A673 (cell line): ENCODE measurements around the gene HOXC5. TPM values are rescaled to one million over a fixed set of nuclear protein-coding genes. Genes with fewer than 3 reads are reported as not detected.
"Not testable (repeated sequence)": the region's sequence is repeated elsewhere in the genome, so short reads cannot be mapped to it uniquely, and the experiment has no call there.

Source experiments
- BruUV-seq: library from RNA; stranded (reverse); fragments of 400-500 nt; replicated peaks from 2 replicates; lab custom pipeline; 2021; lab: Mats Ljungman, UMichigan
- CTCF ChIA-PET: fragments of 300-600 bp; sonication (Branson Sonifier 250); formaldehyde crosslinking; loops from one replicate; lab custom pipeline; 2022; ENCODE audit warnings: antibody characterized with exemption; lab: Charles Lee
- POLR2A ChIA-PET: fragments of 300-600 bp; sonication (Branson Sonifier 250); formaldehyde crosslinking; loops from one replicate; lab custom pipeline; 2022; ENCODE audit warnings: antibody characterized with exemption; ENCODE audit not compliant: low non-redundant PET; lab: Charles Lee
- DNase-seq: peaks from one replicate; pipeline ENCODE4 v3.0.0-alpha.2; 2015; ENCODE audit warnings: low spot score
- H3K27ac ChIP-seq: fragments of 200-600 bp; sonication (generic); 2 replicates; pipeline ENCODE4 v1.5.1; 2016; ENCODE audit warnings: mixed run types, low read depth, mild to moderate bottlenecking, mixed read lengths, antibody characterized with exemption, low read length; ENCODE audit not compliant: poor library complexity, severe bottlenecking
- H3K27me3 ChIP-seq: fragments of 200-600 bp; sonication (generic); replicated peaks from 2 replicates; pipeline ENCODE4 v1.6.1; 2017; ENCODE audit warnings: mixed run types, low read depth, mild to moderate bottlenecking, mixed read lengths, antibody characterized with exemption, low read length; ENCODE audit not compliant: insufficient read depth, poor library complexity
- H3K36me3 ChIP-seq: fragments of 200-600 bp; sonication (generic); 2 replicates; pipeline ENCODE4 v1.6.1; 2016; ENCODE audit warnings: mixed run types, mild to moderate bottlenecking, mixed read lengths, antibody characterized with exemption, low read length; ENCODE audit not compliant: insufficient read depth, poor library complexity, severe bottlenecking
- H3K4me1 ChIP-seq: fragments of 200-600 bp; sonication (generic); 2 replicates; pipeline ENCODE4 v1.6.1; 2017; ENCODE audit warnings: mixed run types, mild to moderate bottlenecking, mixed read lengths, antibody characterized with exemption, low read length; ENCODE audit not compliant: insufficient read depth, poor library complexity, severe bottlenecking
- H3K4me3 ChIP-seq: fragments of 200-600 bp; sonication (generic); 2 replicates; pipeline ENCODE4 v1.5.1; 2016; ENCODE audit warnings: low read depth, mixed run types, mild to moderate bottlenecking, mixed read lengths, low read length; ENCODE audit not compliant: poor library complexity, severe bottlenecking
- H3K9me3 ChIP-seq: fragments of 200-600 bp; sonication (generic); 2 replicates; pipeline ENCODE4 v1.6.1; 2016; ENCODE audit warnings: mixed run types, low read depth, mild to moderate bottlenecking, mixed read lengths, antibody characterized with exemption, low read length; ENCODE audit not compliant: poor library complexity, severe bottlenecking
- EZH2 ChIP-seq: fragments of 200-600 bp; sonication (generic); IDR thresholded peaks from 2 replicates; pipeline ENCODE4 v1.6.1; 2017; ENCODE audit warnings: borderline replicate concordance, low read depth, mild to moderate bottlenecking, mixed read lengths, antibody characterized with exemption, low read length; ENCODE audit not compliant: poor library complexity, severe bottlenecking
- intact Hi-C: fragments of 100-400 bp; cut with micrococcal nuclease; formaldehyde crosslinking; loops from one replicate; pipeline ENCODE4 v1.10.0; 2022; ENCODE audit not compliant: unreplicated experiment
- microRNA-seq: library from miRNA; unstranded; fragments of <30 nt; microRNA quantifications from one replicate; pipeline ENCODE4 v1.2.0, GENCODE V29; 2021
- total RNA-seq: library from RNA; stranded (reverse); gene quantifications from 2 replicates; pipeline ENCODE4 v1.2.3, GENCODE V29; 2021
- TF ChIP-seq, protein P1 (sequence below): fragments of 300-800, 200-600 bp; sonication (generic); conservative IDR thresholded peaks from 2 replicates; pipeline ENCODE4 v1.5.1; 2017; ENCODE audit warnings: low read depth, mild to moderate bottlenecking, antibody characterized with exemption, low read length, moderate library complexity, mixed read lengths

HOXC5 gene
- total RNA-seq, 1 experiment from 2014 or later, result 1.9 TPM

DNA sequence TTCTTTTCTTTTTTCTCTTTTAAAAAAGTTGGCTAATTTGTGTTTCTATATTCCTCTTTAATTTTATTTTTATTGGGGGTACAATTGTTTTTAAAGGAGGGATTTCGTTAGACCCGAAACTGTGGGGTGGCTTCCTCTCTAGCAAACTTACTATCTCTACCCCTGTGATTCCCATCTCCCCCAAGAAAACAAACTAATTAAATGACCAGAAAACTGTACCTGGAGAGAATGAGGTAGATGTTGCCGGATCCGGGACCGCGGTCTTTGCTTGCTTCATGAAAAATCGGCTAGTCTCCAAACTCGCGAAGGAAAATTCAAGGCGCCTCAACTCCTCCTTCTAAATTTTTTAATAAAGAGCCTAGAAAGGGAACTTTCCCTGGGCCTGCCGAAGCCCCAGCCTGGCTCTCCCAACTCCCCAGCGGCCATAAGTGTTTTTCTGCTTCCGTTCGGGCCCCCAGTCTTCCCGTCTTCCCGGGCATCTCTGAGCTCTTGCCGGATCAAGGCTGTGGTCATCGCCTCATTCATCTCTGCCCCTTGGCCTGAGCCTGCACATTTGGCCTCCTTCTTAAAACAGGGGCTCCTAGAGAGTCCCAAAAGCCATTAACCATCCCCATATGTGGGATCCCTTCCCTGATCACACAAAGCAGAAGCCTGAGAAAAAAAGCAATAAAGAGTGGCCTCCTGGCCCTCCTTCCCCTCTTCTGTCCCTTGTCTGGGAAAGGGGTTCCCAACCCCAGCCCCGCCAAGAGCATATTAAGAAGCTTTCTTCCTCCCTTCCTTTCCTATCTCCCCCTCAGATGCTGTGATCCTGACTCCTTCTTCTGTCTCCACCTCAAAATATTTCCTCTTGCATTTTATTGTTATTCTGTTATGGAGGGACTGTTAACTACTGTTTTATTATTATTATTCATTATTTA is 47.4 kb downstream of the HOXC5 start:
- POLR2A ChIA-PET, BruUV-seq, H3K27ac ChIP-seq, CTCF ChIA-PET, H3K4me1 ChIP-seq, H3K9me3 ChIP-seq, intact Hi-C loops, H3K4me3 ChIP-seq, H3K27me3 ChIP-seq, DNase-seq, H3K36me3 ChIP-seq: not testable (repeated sequence)

DNA sequence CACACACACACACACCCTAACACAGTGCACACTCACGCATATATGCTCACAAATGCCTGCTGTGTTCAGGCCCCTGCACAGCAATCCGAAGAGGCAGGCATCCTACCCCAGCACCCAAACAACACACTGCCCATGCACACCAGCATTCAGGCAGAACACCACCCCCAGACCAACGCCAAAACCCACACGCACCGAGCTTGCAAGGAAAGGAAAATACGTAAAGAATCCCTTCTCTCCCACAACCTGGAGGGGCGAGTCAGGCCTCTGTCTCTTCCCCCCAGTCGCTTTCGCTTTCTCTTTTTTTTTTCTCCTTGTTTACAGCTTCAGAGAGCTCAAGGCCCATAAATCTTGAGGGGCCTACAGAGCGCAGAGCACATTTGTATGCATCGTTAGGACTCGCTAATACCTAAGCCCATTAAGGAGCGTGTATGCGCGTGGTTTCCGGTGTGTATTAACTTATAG is 48.2 kb downstream of the HOXC5 start:
- H3K27me3 ChIP-seq, H3K4me1 ChIP-seq, POLR2A ChIA-PET: not testable (repeated sequence)

DNA sequence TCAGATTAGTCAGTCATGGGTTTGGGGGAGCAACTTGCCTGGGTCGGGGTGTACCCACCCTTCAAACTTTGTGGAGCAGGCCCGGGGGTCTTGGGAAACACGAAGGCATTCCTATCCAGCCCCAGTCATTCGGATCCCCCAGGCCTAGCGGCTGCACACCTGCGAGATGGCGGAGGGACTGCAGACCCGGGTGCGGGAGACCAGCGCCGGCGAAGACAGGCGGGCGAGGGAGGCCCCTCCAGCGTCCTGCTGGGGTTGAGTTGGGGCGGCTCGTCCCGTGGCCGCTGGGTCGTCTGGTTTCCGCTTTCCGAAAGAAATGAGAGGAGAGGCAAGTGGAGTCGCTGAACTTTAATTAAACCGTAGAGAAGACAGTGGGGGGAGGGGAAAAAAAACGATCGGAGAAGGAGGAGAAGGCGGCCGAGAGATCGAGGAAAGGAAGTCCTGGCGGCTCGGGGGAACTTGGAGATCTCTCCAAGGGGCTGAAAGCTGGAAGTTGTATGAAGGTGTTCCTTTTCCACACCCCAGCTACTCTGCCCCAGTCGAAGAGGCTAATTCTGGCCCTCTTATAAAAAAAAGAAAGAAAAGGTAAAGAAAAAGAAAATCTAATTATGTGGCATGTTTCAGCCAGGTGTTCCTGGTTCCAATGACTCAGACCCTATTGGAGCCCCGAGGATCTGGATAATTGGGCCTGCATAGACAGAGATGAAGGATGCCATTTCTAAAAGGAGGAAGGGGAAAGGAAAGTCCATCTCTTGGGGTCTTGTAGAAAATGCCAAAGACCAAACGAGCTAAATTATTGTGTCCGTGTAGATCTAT is 48.9 kb downstream of the HOXC5 start:
- DNase-seq, result peak; percentile 42
- H3K4me3 ChIP-seq, result peak overlapping the region; percentile 35
- H3K9me3 ChIP-seq, CTCF ChIA-PET, intact Hi-C loops, H3K27ac ChIP-seq, H3K4me1 ChIP-seq, H3K36me3 ChIP-seq, BruUV-seq, POLR2A ChIA-PET, H3K27me3 ChIP-seq: not testable (repeated sequence)

More for the DNA sequence above, 48.2 kb downstream of the HOXC5 start:
- CTCF ChIA-PET, BruUV-seq, H3K36me3 ChIP-seq, H3K27ac ChIP-seq, H3K9me3 ChIP-seq, intact Hi-C loops: not testable (repeated sequence)
- H3K4me3 ChIP-seq, result peak overlapping the region; percentile 26
- peak; percentile 35 for DNase-seq

DNA sequence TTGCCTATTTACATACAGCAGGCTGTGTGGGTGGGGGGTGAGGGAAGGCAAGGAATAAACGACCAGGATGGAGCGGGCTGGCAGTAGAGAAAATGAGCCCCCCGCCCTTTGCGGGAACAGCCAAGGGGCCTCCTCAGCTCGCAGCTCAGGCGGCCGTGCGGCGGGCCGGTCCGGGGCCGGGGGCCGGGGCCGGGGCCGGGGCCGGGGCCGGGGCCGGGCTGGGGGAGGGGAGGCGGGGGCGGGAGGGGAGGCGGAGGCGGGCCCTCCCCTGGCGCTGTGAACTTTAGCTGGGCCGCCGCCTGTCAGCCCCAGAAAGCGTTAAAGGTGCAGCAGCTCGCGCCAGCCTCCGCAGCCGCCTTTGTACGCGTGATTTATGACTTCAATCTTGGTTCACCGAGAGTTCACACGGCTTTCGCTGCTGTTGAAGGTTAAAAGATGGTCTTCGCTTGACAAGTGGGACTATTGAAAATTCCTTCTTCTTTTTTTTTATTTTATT is 49.6 kb downstream of the HOXC5 start:
- no peak overlapping the region for H3K27ac ChIP-seq

More for the DNA sequence above, 49.6 kb downstream of the HOXC5 start:
- TF ChIP-seq, protein P1, sequence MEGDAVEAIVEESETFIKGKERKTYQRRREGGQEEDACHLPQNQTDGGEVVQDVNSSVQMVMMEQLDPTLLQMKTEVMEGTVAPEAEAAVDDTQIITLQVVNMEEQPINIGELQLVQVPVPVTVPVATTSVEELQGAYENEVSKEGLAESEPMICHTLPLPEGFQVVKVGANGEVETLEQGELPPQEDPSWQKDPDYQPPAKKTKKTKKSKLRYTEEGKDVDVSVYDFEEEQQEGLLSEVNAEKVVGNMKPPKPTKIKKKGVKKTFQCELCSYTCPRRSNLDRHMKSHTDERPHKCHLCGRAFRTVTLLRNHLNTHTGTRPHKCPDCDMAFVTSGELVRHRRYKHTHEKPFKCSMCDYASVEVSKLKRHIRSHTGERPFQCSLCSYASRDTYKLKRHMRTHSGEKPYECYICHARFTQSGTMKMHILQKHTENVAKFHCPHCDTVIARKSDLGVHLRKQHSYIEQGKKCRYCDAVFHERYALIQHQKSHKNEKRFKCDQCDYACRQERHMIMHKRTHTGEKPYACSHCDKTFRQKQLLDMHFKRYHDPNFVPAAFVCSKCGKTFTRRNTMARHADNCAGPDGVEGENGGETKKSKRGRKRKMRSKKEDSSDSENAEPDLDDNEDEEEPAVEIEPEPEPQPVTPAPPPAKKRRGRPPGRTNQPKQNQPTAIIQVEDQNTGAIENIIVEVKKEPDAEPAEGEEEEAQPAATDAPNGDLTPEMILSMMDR, result no peak
- TF ChIP-seq EZH2, result no peak
- intact Hi-C loops, result no loop called here
- no peaks in the 10 kb centered on the region for H3K9me3 ChIP-seq
- peak; percentile 45 for DNase-seq
- H3K4me3 ChIP-seq, result peak overlapping the region; percentile 35
- no peaks in the 10 kb centered on the region for H3K36me3 ChIP-seq
- no peaks in the 10 kb centered on the region for H3K27me3 ChIP-seq
- BruUV-seq, result no TSS peak
- ChIA-PET CTCF (interaction anchor here (0.6 kb wide), 1 partner anchor 243 kb away, joined by 14 read pairs; the partner anchor contains the start of gene COPZ1), POLR2A (no interaction called here)
- H3K4me1 ChIP-seq, result peaks cover 6% of the 10 kb centered on the region

Small RNAs within 50 kb of the gene (microRNA-seq; reads per million reads assigned to microRNA genes)
- 1,062 reads per million, percentile 81 among the genes with 10 or more reads in this experiment for gene MIR196A2
- 2,811 reads per million, percentile 89 among the genes with 10 or more reads in this experiment for gene MIR615

Other genes with a start within 250 kb of the HOXC5 start
- gene HOXC13, start 94.2 kb upstream of the HOXC5 start, total RNA-seq, result 10.1 and 10.7 TPM in 2 replicates
- 4.6 and 6.1 TPM in 2 replicates for gene HOXC12, start 78.1 kb upstream of the HOXC5 start, total RNA-seq
- gene HOXC11, start 59.9 kb upstream of the HOXC5 start, total RNA-seq, result 5.7 and 7.0 TPM in 2 replicates
- 5.4 and 5.5 TPM in 2 replicates for gene HOTAIR, start 58.1 kb upstream of the HOXC5 start, total RNA-seq
- 27.8 and 30.4 TPM in 2 replicates for gene HOXC10, start 47.9 kb upstream of the HOXC5 start, total RNA-seq
- 21.1 and 22.3 TPM in 2 replicates for gene HOXC9, start 32.9 kb upstream of the HOXC5 start, total RNA-seq
- gene HOXC8, start 24.1 kb upstream of the HOXC5 start, total RNA-seq, result 10.9 and 11.1 TPM in 2 replicates
- 20.8 and 22.3 TPM in 2 replicates for gene HOXC6, start 4.6 kb upstream of the HOXC5 start, total RNA-seq
- 9.6 and 9.8 TPM in 2 replicates for gene HOXC4, start 20.8 kb downstream of the HOXC5 start, total RNA-seq
- 27.7 and 32.8 TPM in 2 replicates for gene SMUG1, start 155.9 kb downstream of the HOXC5 start, total RNA-seq
- 235 and 254 TPM in 2 replicates for gene CBX5, start 247.1 kb downstream of the HOXC5 start, total RNA-seq
- gene HNRNPA1, start 247.7 kb downstream of the HOXC5 start, total RNA-seq, result 1,763 and 1,764 TPM in 2 replicates